GM12878 (cell line): ENCODE data around the gene ALG12. TPM values are rescaled to one million over a fixed set of nuclear protein-coding genes. Genes with fewer than 3 reads are reported as not detected.
A peak's percentile ranks its signal among the peaks of the same experiment; 100 is the strongest.

ENCODE experiments used
- ATAC-seq: fragments of 200-7000 bp; cut with Tn5 transposase; 3 replicates; pipeline ENCODE4 v1.9.1; 2020; ENCODE audit warnings: mild to moderate bottlenecking, moderate library complexity
- BruUV-seq: library from RNA; stranded (reverse); fragments of 400-500 nt; replicated peaks from 2 replicates; lab custom pipeline; 2021; lab: Mats Ljungman, UMichigan
- CTCF ChIA-PET: fragments of 300-600 bp; sonication (Branson Sonifier 250); formaldehyde crosslinking; extraction: SDS; loops from one replicate; lab custom pipeline; 2021; ENCODE audit warnings: inconsistent platforms; lab: Yijun Ruan, JAX
- POLR2A ChIA-PET: fragments of 350-600 bp; formaldehyde crosslinking; extraction: SDS; loops from one replicate; lab custom pipeline; 2021; ENCODE audit warnings: inconsistent platforms; lab: Charles Lee
- RAD21 ChIA-PET: fragments of 300-600 bp; sonication (Branson Sonifier 250); formaldehyde crosslinking; loops from one replicate; lab custom pipeline; 2023; ENCODE audit warnings: antibody characterized with exemption; ENCODE audit not compliant: unreplicated experiment; lab: Charles Lee
- SMC1A ChIA-PET: fragments of 300-600 bp; sonication (Branson Sonifier 250); formaldehyde crosslinking; loops from one replicate; lab custom pipeline; 2023; ENCODE audit not compliant: unreplicated experiment, uncharacterized antibody; lab: Charles Lee
- DNase-seq: peaks from one replicate; pipeline ENCODE4 v3.0.0-alpha.2; 2011; ENCODE audit warnings: low read depth, low spot score
- FAIRE-seq: peaks from 3 replicates; lab custom pipeline; 2011; peaks lifted over from hg19 to GRCh38; lab: Jason Lieb, UNC
- H2AFZ ChIP-seq: 2 replicates; pipeline ENCODE4 v1.6.0; 2011; ENCODE audit warnings: low read depth, low read length, control low read depth; ENCODE audit not compliant: control insufficient read depth
- H3K27ac ChIP-seq: 2 replicates; pipeline ENCODE4 v1.5.1; 2011; ENCODE audit warnings: control low read depth; ENCODE audit not compliant: control insufficient read depth, insufficient read depth
- H3K27me3 ChIP-seq, 2 experiments: replicated peaks in 1 of 2; 2 replicates each; pipeline versions ENCODE4 v1.6.0 to v1.6.1; 2011; ENCODE audit warnings: low read length in 1 of 2; ENCODE audit not compliant: control insufficient read depth in 2 of 2, insufficient read depth in 2 of 2
- H3K36me3 ChIP-seq, 2 experiments: 2 replicates each; pipeline ENCODE4 v1.5.1; 2011; ENCODE audit warnings: low read length in 1 of 2; ENCODE audit not compliant: control insufficient read depth in 2 of 2, insufficient read depth in 2 of 2
- H3K4me1 ChIP-seq: 2 replicates; pipeline ENCODE4 v1.6.1; 2011; ENCODE audit warnings: mild to moderate bottlenecking, low read length, moderate library complexity, mixed read lengths; ENCODE audit not compliant: control insufficient read depth, insufficient read depth
- H3K4me2 ChIP-seq: 2 replicates; pipeline ENCODE4 v1.6.0; 2011; ENCODE audit warnings: control low read depth; ENCODE audit not compliant: control insufficient read depth, insufficient read depth
- H3K4me3 ChIP-seq: fragments of 200-600 bp; sonication (generic); 2 replicates; pipeline ENCODE4 v1.5.1; 2016
- H3K79me2 ChIP-seq: 2 replicates; pipeline ENCODE4 v1.6.0; 2011; ENCODE audit warnings: low read length; ENCODE audit not compliant: control insufficient read depth, insufficient read depth
- H3K9ac ChIP-seq: 2 replicates; pipeline ENCODE4 v1.8.0; 2011; ENCODE audit warnings: low read length, control low read depth, mixed read lengths; ENCODE audit not compliant: control insufficient read depth, insufficient read depth
- H3K9me3 ChIP-seq: replicated peaks from 3 replicates; pipeline ENCODE4 v1.5.1; 2011; ENCODE audit warnings: mild to moderate bottlenecking, low read length; ENCODE audit not compliant: control insufficient read depth, insufficient read depth
- H4K20me1 ChIP-seq: 2 replicates; pipeline ENCODE4 v1.6.0; 2011; ENCODE audit not compliant: control insufficient read depth, insufficient read depth
- BACH1 ChIP-seq: fragments of 450-650 bp; IDR thresholded peaks from 2 replicates; pipeline ENCODE4 v1.6.1; 2017; ENCODE audit warnings: mild to moderate bottlenecking, borderline replicate concordance
- CHD2 ChIP-seq: IDR thresholded peaks from 2 replicates; pipeline ENCODE4 v1.6.1; 2011; ENCODE audit warnings: low read depth, low read length, improper control_type of control experiment, borderline replicate concordance
- CHD4 ChIP-seq: fragments of 200-600 bp; sonication (generic); IDR thresholded peaks from 2 replicates; pipeline ENCODE4 v1.6.1; 2016; ENCODE audit warnings: mild to moderate bottlenecking
- IKZF2 ChIP-seq, 2 experiments: fragments of 450-650 bp; IDR thresholded peaks; 2 replicates each; pipeline ENCODE4 v1.6.1; 2017; ENCODE audit warnings: mild to moderate bottlenecking in 2 of 2, moderate library complexity in 2 of 2
- MEF2A ChIP-seq: IDR thresholded peaks from 2 replicates; pipeline ENCODE4 v1.6.1; 2011; ENCODE audit warnings: low read depth, mild to moderate bottlenecking, low read length, moderate library complexity; ENCODE audit not compliant: insufficient read depth
- POLR2A ChIP-seq: IDR thresholded peaks from 2 replicates; pipeline ENCODE4 v1.6.1; 2011; ENCODE audit warnings: low read depth, mild to moderate bottlenecking, low read length
- POLR2AphosphoS5 ChIP-seq: IDR thresholded peaks from 2 replicates; pipeline ENCODE4 v1.6.1; 2011; ENCODE audit warnings: mild to moderate bottlenecking, low read length, inconsistent platforms
- SRF ChIP-seq, 2 experiments: IDR thresholded peaks; 2 replicates each; pipeline ENCODE4 v1.6.1; 2011; ENCODE audit warnings: low read depth in 2 of 2, low read length in 2 of 2, mild to moderate bottlenecking in 1 of 2, moderate library complexity in 1 of 2
- WRNIP1 ChIP-seq: IDR thresholded peaks from 2 replicates; pipeline ENCODE4 v1.6.1; 2011; ENCODE audit warnings: low read depth, low read length, improper control_type of control experiment, borderline replicate concordance
- ZNF384 ChIP-seq: IDR thresholded peaks from 2 replicates; pipeline ENCODE4 v1.6.1; 2012; ENCODE audit warnings: low read depth, mild to moderate bottlenecking, low read length, improper control_type of control experiment, borderline replicate concordance
- WGBS: methylation state at CpG from one replicate; pipeline ENCODE4 v1.1.6; 2016; ENCODE audit warnings: low lambda C conversion rate; ENCODE audit not compliant: insufficient replicate concordance, insufficient coverage; ENCODE audit errors: missing lambda C conversion rate; 5-methylcytosine and 5-hydroxymethylcytosine counted together
- in situ Hi-C: fragments of 300-500 bp; cut with MboI; formaldehyde crosslinking; loops from 9 replicates; pipeline ENCODE4 v1.14.3; 2018; ENCODE audit warnings: mixed read lengths
- intact Hi-C: fragments of 100-400 bp; cut with micrococcal nuclease; formaldehyde crosslinking; loops from one replicate; pipeline ENCODE4 v1.14.2; 2022; ENCODE audit not compliant: unreplicated experiment
- polyA plus RNA-seq, 11 experiments: library from polyadenylated mRNA; depleted of rRNA in 4 of 11; unstranded in 6 of 11; stranded (reverse) in 5 of 11; fragments of >200 nt; fragmentation: Nextera tagmentation in 4 of 11; fragmentation: Illumina TruSeq in 1 of 11; extraction: Ambion mirVana in 4 of 11; extraction: Trizol in 1 of 11; gene quantifications; 1 replicate in 1 of 11; 2 replicates in 10 of 11; pipeline versions ENCODE4 v1.2.1 to v1.2.3, GENCODE V29; 2011 to 2016; ENCODE audit warnings: inconsistent platforms in 2 of 11, missing spikeins in 2 of 11, low read depth in 1 of 11
- total RNA-seq, 4 experiments: library from RNA; depleted of rRNA in 3 of 4; stranded (reverse); fragments of >200 nt in 3 of 4; fragmentation: Illumina TruSeq in 1 of 4; extraction: Trizol in 1 of 4; gene quantifications; 2 replicates each; pipeline versions ENCODE4 v1.2.1 to v1.2.3, GENCODE V29; 2013 to 2021
- TF ChIP-seq, protein P1 (sequence below): fragments of 450-650 bp; IDR thresholded peaks from 2 replicates; pipeline ENCODE4 v1.6.1; 2017; ENCODE audit warnings: mild to moderate bottlenecking
- TF ChIP-seq, protein P2 (sequence below): IDR thresholded peaks from 2 replicates; pipeline ENCODE4 v1.6.1; 2011; ENCODE audit warnings: low read depth, mild to moderate bottlenecking, low read length, moderate library complexity, borderline replicate concordance; ENCODE audit errors: extremely low read depth
- TF ChIP-seq, protein P3 (sequence below): IDR thresholded peaks from 2 replicates; pipeline ENCODE4 v1.6.1; 2012; ENCODE audit warnings: improper control_type of control experiment, low read depth, low read length; ENCODE audit not compliant: insufficient replicate concordance

The ALG12 gene
- total and polyA plus RNA-seq, 10 of the 15 experiments (the other 5 are each of a cell fraction or from before 2014, with no cell fraction given), result 0.22 to 23.4 (median 6.6) TPM

DNA sequence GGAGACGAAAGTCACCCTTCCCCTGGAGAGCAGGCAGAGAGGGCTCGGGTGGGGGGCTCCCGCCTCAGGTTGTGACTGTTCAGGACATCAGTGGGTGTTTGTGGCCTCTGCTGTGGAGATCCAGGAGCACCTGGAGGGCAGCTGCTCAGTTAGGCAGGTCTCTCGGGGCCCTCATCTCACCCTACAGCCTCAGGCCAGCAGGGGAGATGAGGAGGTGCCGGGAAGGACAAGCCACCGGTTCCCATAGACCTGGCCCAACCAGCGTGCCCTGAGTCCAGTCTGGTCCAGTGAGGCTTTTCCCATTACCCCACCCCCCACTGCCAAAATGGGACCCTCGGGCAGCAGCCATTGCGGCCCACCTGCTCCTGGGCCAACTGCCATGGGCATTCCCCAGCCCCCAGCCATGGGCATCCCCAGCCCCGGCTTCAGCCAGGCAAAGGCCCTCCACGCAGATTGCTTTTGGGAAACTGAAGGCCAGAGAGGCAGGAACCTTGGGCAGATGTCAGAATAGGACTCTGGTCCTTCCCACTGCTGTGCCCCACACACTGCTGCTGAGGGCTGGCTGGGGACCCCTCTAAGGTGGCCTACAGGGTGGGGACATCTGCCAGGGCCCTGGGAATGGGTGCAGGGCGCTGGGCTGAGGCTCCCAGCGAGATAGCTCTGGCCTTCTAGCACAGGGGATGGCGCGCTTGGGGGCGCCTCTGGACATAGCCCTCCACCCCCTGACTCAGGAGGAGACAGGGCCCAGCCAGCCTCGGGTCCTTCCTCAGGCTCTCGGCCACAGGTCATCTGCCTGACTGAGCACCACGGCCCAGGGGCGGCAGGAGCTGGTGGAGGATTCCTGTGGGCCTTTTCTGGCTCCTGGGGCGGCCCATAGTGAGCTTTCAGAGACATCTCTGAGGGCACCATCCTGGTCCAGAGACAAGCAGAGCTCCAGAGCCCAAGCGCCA lies 47.1 kb upstream of the ALG12 start:
- peaks cover 32% of the 10 kb centered on the region for H3K4me1 ChIP-seq
- H3K9ac ChIP-seq, result no peak overlapping the region; the same call in 1 of the 2 replicates
- peaks cover 2% of the 10 kb centered on the region; the same call in 1 of the 2 replicates for H4K20me1 ChIP-seq
- peak overlapping the region; percentile 13; the same call in 1 of the 2 replicates for H3K4me2 ChIP-seq
- no peak for DNase-seq
- in situ Hi-C loops, result loop anchor here (10.0 kb wide), 1 partner anchor 569 kb away; the partner anchor contains the start of gene TYMP
- H3K79me2 ChIP-seq, result peaks cover 44% of the 10 kb centered on the region
- intact Hi-C loops, result no loop called here
- H3K4me3 ChIP-seq, result no peak overlapping the region
- no peaks in the 10 kb centered on the region for H3K9me3 ChIP-seq
- ChIA-PET POLR2A (no interaction called here), SMC1A (no interaction called here), CTCF (interaction anchor here (2.0 kb wide), 1 partner anchor 65 kb away, joined by 6 read pairs; no protein-coding TSS in a partner anchor), RAD21 (interaction anchor here (1.0 kb wide), 1 partner anchor 12 kb away, joined by 3 read pairs; no protein-coding TSS in a partner anchor)
- ATAC-seq, result no peak
- H3K27ac ChIP-seq, result 0 out of 2 replicates have a peak overlapping the region, but pooled peaks have one; percentile 18
- H3K27me3 ChIP-seq, result no peaks in the 10 kb centered on the region
- no peak overlapping the region for H2AFZ ChIP-seq
- no peak for FAIRE-seq
- WGBS, result 69% methylated on average over 19 of the region's 22 CpGs
- no TSS peak for BruUV-seq
- peaks cover 14 to 19% of the 10 kb centered on the region in 2 experiments for H3K36me3 ChIP-seq
- TF ChIP-seq SRF (IDR thresholded peaks at IDR 0.05; ENCODE audit: low read depth in 2 of 2, low read length in 2 of 2) (no peak), CHD4 (no peak), IKZF2 (IDR thresholded peaks at IDR 0.05) (no peak), ZNF384 (no peak), BACH1 (peak; percentile 12; the same call in 1 of the 2 replicates), WRNIP1 (no peak), CHD2 (no peak), MEF2A (no peak), POLR2A (peak; percentile 12), POLR2AphosphoS5 (peak; percentile 56)
- TF ChIP-seq, protein P1, sequence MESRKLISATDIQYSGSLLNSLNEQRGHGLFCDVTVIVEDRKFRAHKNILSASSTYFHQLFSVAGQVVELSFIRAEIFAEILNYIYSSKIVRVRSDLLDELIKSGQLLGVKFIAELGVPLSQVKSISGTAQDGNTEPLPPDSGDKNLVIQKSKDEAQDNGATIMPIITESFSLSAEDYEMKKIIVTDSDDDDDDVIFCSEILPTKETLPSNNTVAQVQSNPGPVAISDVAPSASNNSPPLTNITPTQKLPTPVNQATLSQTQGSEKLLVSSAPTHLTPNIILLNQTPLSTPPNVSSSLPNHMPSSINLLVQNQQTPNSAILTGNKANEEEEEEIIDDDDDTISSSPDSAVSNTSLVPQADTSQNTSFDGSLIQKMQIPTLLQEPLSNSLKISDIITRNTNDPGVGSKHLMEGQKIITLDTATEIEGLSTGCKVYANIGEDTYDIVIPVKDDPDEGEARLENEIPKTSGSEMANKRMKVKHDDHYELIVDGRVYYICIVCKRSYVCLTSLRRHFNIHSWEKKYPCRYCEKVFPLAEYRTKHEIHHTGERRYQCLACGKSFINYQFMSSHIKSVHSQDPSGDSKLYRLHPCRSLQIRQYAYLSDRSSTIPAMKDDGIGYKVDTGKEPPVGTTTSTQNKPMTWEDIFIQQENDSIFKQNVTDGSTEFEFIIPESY, result no peak
- TF ChIP-seq, protein P2, sequence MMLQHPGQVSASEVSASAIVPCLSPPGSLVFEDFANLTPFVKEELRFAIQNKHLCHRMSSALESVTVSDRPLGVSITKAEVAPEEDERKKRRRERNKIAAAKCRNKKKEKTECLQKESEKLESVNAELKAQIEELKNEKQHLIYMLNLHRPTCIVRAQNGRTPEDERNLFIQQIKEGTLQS, result no peak
- TF ChIP-seq, protein P3, sequence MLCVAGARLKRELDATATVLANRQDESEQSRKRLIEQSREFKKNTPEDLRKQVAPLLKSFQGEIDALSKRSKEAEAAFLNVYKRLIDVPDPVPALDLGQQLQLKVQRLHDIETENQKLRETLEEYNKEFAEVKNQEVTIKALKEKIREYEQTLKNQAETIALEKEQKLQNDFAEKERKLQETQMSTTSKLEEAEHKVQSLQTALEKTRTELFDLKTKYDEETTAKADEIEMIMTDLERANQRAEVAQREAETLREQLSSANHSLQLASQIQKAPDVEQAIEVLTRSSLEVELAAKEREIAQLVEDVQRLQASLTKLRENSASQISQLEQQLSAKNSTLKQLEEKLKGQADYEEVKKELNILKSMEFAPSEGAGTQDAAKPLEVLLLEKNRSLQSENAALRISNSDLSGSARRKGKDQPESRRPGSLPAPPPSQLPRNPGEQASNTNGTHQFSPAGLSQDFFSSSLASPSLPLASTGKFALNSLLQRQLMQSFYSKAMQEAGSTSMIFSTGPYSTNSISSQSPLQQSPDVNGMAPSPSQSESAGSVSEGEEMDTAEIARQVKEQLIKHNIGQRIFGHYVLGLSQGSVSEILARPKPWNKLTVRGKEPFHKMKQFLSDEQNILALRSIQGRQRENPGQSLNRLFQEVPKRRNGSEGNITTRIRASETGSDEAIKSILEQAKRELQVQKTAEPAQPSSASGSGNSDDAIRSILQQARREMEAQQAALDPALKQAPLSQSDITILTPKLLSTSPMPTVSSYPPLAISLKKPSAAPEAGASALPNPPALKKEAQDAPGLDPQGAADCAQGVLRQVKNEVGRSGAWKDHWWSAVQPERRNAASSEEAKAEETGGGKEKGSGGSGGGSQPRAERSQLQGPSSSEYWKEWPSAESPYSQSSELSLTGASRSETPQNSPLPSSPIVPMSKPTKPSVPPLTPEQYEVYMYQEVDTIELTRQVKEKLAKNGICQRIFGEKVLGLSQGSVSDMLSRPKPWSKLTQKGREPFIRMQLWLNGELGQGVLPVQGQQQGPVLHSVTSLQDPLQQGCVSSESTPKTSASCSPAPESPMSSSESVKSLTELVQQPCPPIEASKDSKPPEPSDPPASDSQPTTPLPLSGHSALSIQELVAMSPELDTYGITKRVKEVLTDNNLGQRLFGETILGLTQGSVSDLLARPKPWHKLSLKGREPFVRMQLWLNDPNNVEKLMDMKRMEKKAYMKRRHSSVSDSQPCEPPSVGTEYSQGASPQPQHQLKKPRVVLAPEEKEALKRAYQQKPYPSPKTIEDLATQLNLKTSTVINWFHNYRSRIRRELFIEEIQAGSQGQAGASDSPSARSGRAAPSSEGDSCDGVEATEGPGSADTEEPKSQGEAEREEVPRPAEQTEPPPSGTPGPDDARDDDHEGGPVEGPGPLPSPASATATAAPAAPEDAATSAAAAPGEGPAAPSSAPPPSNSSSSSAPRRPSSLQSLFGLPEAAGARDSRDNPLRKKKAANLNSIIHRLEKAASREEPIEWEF, result no peak
